GM23338 (cell line): ENCODE measurements around the gene TMEM244. TPM values are rescaled to one million over a fixed set of nuclear protein-coding genes. Genes with fewer than 3 reads are reported as not detected.

Experiments used
- ATAC-seq: fragments of 200-7000 bp; cut with Tn5 transposase; 3 replicates; pipeline ENCODE4 v1.9.1; 2020
- DNase-seq: peaks from one replicate; pipeline ENCODE4 v3.0.0-alpha.2; 2015; ENCODE audit warnings: low spot score
- H2AFZ ChIP-seq: fragments of 200-600 bp; sonication (generic); 2 replicates; pipeline ENCODE4 v1.8.0; 2016; ENCODE audit warnings: antibody characterized with exemption, mild to moderate bottlenecking, moderate library complexity
- H3F3A ChIP-seq: fragments of 200-600 bp; sonication (generic); replicated peaks from 2 replicates; pipeline ENCODE4 v1.8.0; 2017; ENCODE audit warnings: antibody characterized with exemption, mixed run types, low read depth
- H3K27ac ChIP-seq: fragments of 200-600 bp; sonication (generic); 2 replicates; pipeline ENCODE4 v1.6.1; 2016; ENCODE audit warnings: low read depth
- H3K27me3 ChIP-seq: fragments of 200-600 bp; sonication (generic); 2 replicates; pipeline ENCODE4 v1.8.0; 2016; ENCODE audit warnings: mild to moderate bottlenecking, mixed run types, moderate library complexity; ENCODE audit not compliant: insufficient read depth
- H3K36me3 ChIP-seq: fragments of 200-600 bp; sonication (generic); 2 replicates; pipeline ENCODE4 v1.8.0; 2016; ENCODE audit warnings: mild to moderate bottlenecking; ENCODE audit not compliant: insufficient read depth
- H3K4me1 ChIP-seq: fragments of 200-600 bp; sonication (generic); 2 replicates; pipeline ENCODE4 v1.8.0; 2016; ENCODE audit warnings: mild to moderate bottlenecking, moderate library complexity; ENCODE audit not compliant: insufficient read depth
- H3K4me2 ChIP-seq: fragments of 200-600 bp; sonication (generic); 2 replicates; pipeline ENCODE4 v1.7.1; 2017; ENCODE audit warnings: mixed run types
- H3K4me3 ChIP-seq: fragments of 200-600 bp; sonication (generic); 2 replicates; pipeline ENCODE4 v1.6.1; 2016; ENCODE audit warnings: mixed run types
- H3K79me2 ChIP-seq: fragments of 200-600 bp; sonication (generic); replicated peaks from 2 replicates; pipeline ENCODE4 v1.8.0; 2017; ENCODE audit warnings: mild to moderate bottlenecking; ENCODE audit not compliant: insufficient read depth
- H3K9me2 ChIP-seq: fragments of 200-600 bp; sonication (generic); 2 replicates; pipeline ENCODE4 v1.8.0; 2017; ENCODE audit not compliant: insufficient read depth
- H4K20me1 ChIP-seq: fragments of 200-600 bp; sonication (generic); replicated peaks from 2 replicates; pipeline ENCODE4 v1.8.0; 2017; ENCODE audit warnings: mild to moderate bottlenecking; ENCODE audit not compliant: insufficient read depth
- H3K27ac Mint-ChIP-seq: 2 replicates; pipeline ENCODE4 v1.8.0; 2020; ENCODE audit warnings: inconsistent platforms, mild to moderate bottlenecking, moderate library complexity, mixed read lengths
- H3K27me3 Mint-ChIP-seq: 3 replicates; pipeline ENCODE4 v1.8.0; 2022; ENCODE audit warnings: low read depth, mild to moderate bottlenecking, moderate library complexity, mixed read lengths, inconsistent platforms; ENCODE audit not compliant: insufficient read depth, poor library complexity
- H3K36me3 Mint-ChIP-seq: 3 replicates; pipeline ENCODE4 v1.8.0; 2021; ENCODE audit warnings: low read depth, mild to moderate bottlenecking, inconsistent platforms, moderate library complexity, mixed read lengths
- H3K4me1 Mint-ChIP-seq: 3 replicates; pipeline ENCODE4 v1.8.0; 2020; ENCODE audit warnings: mild to moderate bottlenecking, inconsistent platforms, mixed read lengths
- H3K4me3 Mint-ChIP-seq: 3 replicates; pipeline ENCODE4 v1.8.0; 2021; ENCODE audit warnings: moderate library complexity, mild to moderate bottlenecking, inconsistent platforms, mixed read lengths
- H3K9me3 Mint-ChIP-seq: 3 replicates; pipeline ENCODE4 v1.8.0; 2020; ENCODE audit warnings: moderate library complexity, mild to moderate bottlenecking, inconsistent platforms, mixed read lengths
- CREB1 ChIP-seq: fragments of 250-450 bp; sonication (Bioruptor Pico); IDR thresholded peaks from 2 replicates; pipeline ENCODE4 v1.5.0; 2020; ENCODE audit warnings: low read depth, mild to moderate bottlenecking, moderate library complexity
- CTCF ChIP-seq, 2 experiments: fragments of 200-600 bp in 1 of 2; sonication (generic) in 1 of 2; conservative IDR thresholded peaks; 2 replicates each; pipeline versions ENCODE4 v1.5.1 to v1.6.1; 2016 to 2017; ENCODE audit warnings: antibody characterized with exemption in 2 of 2, low read depth in 2 of 2, mild to moderate bottlenecking in 2 of 2, moderate library complexity in 1 of 2
- ETS1 ChIP-seq: IDR thresholded peaks from 2 replicates; pipeline ENCODE4 v1.6.1; 2016; ENCODE audit warnings: antibody characterized with exemption
- EZH2 ChIP-seq: fragments of 200-600 bp; sonication (generic); IDR thresholded peaks from one replicate; pipeline ENCODE4 v1.8.0; 2017; ENCODE audit warnings: antibody characterized with exemption, mild to moderate bottlenecking, low read depth; ENCODE audit not compliant: unreplicated experiment
- EZH2phosphoT487 ChIP-seq: fragments of 200-600 bp; sonication (generic); IDR thresholded peaks from one replicate; pipeline ENCODE4 v1.8.1; 2018; ENCODE audit warnings: antibody characterized with exemption; ENCODE audit not compliant: unreplicated experiment
- JUNB ChIP-seq: IDR thresholded peaks from one replicate; pipeline ENCODE4 v1.6.1; 2016; ENCODE audit warnings: antibody characterized with exemption; ENCODE audit not compliant: unreplicated experiment
- NANOG ChIP-seq: IDR thresholded peaks from 2 replicates; pipeline ENCODE4 v1.6.1; 2016; ENCODE audit warnings: antibody characterized with exemption, borderline replicate concordance
- POLR2AphosphoS5 ChIP-seq: IDR thresholded peaks from 2 replicates; pipeline ENCODE4 v1.6.1; 2016; ENCODE audit warnings: antibody characterized with exemption, low read depth
- REST ChIP-seq: IDR thresholded peaks from one replicate; pipeline ENCODE4 v1.6.1; 2018; ENCODE audit warnings: antibody characterized with exemption; ENCODE audit not compliant: unreplicated experiment
- STAT1 ChIP-seq: IDR thresholded peaks from one replicate; pipeline ENCODE4 v1.6.1; 2016; ENCODE audit warnings: antibody characterized with exemption; ENCODE audit not compliant: unreplicated experiment
- ZNF114 ChIP-seq: fragments of 250-450 bp; sonication (Bioruptor Pico); IDR thresholded peaks from 2 replicates; pipeline ENCODE4 v1.5.0; 2020; ENCODE audit warnings: mild to moderate bottlenecking, moderate library complexity
- ZNF331 ChIP-seq: fragments of 250-450 bp; sonication (Bioruptor Pico); IDR thresholded peaks from 2 replicates; pipeline ENCODE4 v1.5.0; 2020; ENCODE audit warnings: low read depth, mild to moderate bottlenecking, moderate library complexity
- ZNF462 ChIP-seq: fragments of 250-450 bp; sonication (Bioruptor Pico); IDR thresholded peaks from 2 replicates; pipeline ENCODE4 v1.5.0; 2020; ENCODE audit warnings: mild to moderate bottlenecking, moderate library complexity
- polyA plus RNA-seq: library from polyadenylated mRNA; unstranded; fragments of >200 nt; fragmentation: Nextera tagmentation; extraction: Ambion mirVana; gene quantifications from 2 replicates; pipeline ENCODE4 v1.2.1, GENCODE V29; 2016
- total RNA-seq: library from RNA; depleted of rRNA; stranded (reverse); fragments of >200 nt; shearing (Covaris generic); gene quantifications from 2 replicates; pipeline ENCODE4 v1.2.3, GENCODE V29; 2014

TMEM244 gene
- total and polyA plus RNA-seq, 2 experiments from 2014 or later = not detected

GRCh38 chr6:129895692-129896091, 34.6 kb upstream of the TMEM244 start:
- no peaks in the 10 kb centered on the region for H4K20me1 ChIP-seq
- no peak overlapping the region for H3K4me2 ChIP-seq
- Mint-ChIP-seq H3K27ac (no peak overlapping the region), H3K36me3 (no peaks in the 10 kb centered on the region), H3K4me3 (no peak overlapping the region), H3K27me3 (no peaks in the 10 kb centered on the region), H3K4me1 (no peaks in the 10 kb centered on the region), H3K9me3 (no peaks in the 10 kb centered on the region)
- H2AFZ ChIP-seq = no peak overlapping the region
- peaks cover under 1% of the 10 kb centered on the region; the same call in 1 of the 2 replicates for H3K9me2 ChIP-seq
- no peaks in the 10 kb centered on the region for H3K27me3 ChIP-seq
- no peak overlapping the region for H3K4me3 ChIP-seq
- H3K36me3 ChIP-seq = no peaks in the 10 kb centered on the region
- TF ChIP-seq REST (no peak), NANOG (no peak), EZH2 (no peak), POLR2AphosphoS5 (no peak), EZH2phosphoT487 (no peak), CREB1 (no peak), CTCF (conservative IDR thresholded peaks at IDR 0.05; ENCODE audit: low read depth in 2 of 2) (no peak), ZNF331 (CRISPR knock-in tag) (no peak), ETS1 (no peak), ZNF462 (CRISPR knock-in tag) (no peak), STAT1 (no peak), ZNF114 (CRISPR knock-in tag) (no peak), JUNB (no peak)
- ATAC-seq (no peak), DNase-seq (no peak)
- no peaks in the 10 kb centered on the region for H3K79me2 ChIP-seq
- H3K27ac ChIP-seq = no peak overlapping the region
- H3F3A ChIP-seq = no peaks in the 10 kb centered on the region
- no peaks in the 10 kb centered on the region for H3K4me1 ChIP-seq
